ENCODE results near the gene KLHL33.

- no peak for TF ChIP-seq CTCF (IDR thresholded peaks at IDR 0.05)
- no peak for TF ChIP-seq POLR2A (IDR thresholded peaks at IDR 0.05)
- TF ChIP-seq EP300 (IDR thresholded peaks at IDR 0.05): no peak
These were observed 47.8 kb downstream of the KLHL33 start for GRCh38 chr14:20388159-20388558.
